Dermis blood vessel endothelial cell (primary cell): Measurements from ENCODE around the gene ABCC8. TPM values are rescaled to one million over a fixed set of nuclear protein-coding genes. Genes with fewer than 3 reads are reported as not detected.
A peak's percentile ranks its signal among the peaks of the same experiment; 100 is the strongest.

Experiments used
- DNase-seq: peaks from one replicate; pipeline ENCODE4 v3.0.0; 2010
- total RNA-seq: library from RNA; depleted of rRNA; stranded (reverse); fragments of >200 nt; gene quantifications from 2 replicates; pipeline ENCODE4 v1.2.3, GENCODE V29; 2014

The ABCC8 gene
- total RNA-seq, 1 donor from 2014 or later: not detected

DNA sequence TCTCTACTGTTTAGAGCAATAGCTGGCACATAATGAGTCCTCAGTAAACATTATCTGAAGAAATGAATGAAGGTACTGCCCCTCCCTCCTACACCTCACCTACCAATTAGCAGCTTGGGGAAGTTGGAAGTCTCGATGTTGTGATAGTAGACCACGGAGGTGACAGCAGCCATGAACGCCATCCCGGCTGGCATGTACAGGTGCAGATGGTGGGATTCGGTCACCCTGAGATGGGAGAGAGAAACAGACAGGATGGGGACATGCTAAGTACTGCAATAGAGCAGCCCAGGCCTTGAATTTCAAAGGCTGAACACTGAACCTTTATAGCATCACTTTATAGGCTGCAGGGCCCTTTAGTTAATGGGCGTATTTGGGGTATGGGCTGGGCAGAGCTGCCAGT is 6.6 kb downstream of the ABCC8 start:
- DNase-seq: no peak

DNA sequence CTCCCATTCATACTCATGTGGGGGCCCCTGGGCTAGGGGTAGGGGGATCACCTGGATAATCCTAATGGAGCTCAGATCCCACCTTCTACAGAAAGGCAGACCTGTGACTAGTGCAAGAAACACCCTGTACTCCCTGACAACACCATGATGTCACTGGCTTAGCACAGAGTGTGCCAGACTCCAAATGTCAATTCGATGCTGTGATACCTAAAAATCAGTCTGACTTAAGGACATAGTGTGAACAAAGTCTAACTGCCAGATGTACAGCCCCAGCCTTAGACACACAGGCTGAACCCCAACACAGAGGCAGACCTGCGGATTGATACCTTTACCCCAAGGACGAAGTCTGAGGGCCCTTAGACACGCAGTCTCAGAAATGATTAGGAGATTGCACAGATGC is 8.5 kb downstream of the ABCC8 start:
- DNase-seq: no peak

DNA sequence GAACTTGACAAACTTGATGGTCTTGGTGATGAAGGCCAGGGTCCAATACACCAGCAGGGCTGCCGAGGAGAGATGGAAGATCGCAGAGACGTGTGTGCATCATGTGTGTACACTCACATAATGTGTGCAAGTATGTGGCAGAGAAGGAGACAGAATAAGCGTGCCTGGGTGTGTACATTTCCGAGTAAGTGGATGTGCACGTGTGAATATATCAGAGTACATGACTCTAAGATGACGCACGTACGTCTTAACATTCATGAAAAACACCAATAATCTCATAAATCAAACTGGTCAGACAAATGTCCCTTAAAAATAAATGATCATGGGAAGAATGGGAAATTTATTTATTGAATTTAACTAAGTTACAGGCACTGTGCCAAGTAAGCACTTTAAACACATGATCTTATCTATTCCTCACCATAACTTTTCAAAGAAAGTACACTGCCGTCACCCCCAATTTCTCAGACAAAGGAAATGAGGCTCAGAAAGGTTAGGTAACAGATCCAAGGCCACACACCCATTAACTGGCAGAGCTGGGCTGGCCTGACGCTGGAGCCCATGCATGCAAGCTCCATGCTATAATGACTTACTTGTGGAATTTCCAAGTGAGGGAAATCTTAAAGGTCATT is 13.0 kb downstream of the ABCC8 start:
- peak; percentile 10 for DNase-seq

DNA sequence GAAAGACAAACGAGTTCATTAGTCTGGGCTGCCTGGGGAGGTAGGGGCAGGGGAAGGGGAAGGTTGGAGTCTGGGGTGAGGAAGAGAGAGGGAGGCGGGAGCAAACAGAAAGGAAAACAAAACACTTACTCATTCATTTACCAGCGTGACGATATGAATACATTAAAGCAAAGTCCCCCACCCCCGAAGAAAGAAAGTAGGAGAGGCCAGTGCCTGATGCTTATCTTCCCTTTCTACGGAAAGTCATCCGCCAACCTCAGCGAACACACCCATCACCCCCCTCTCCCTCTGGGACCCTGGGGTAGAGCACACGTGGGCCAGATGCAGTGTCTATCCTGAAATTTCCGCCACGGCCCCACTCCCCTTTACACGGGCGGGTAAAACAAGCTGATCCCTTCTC is 13.7 kb downstream of the ABCC8 start:
- no peak for DNase-seq

DNA sequence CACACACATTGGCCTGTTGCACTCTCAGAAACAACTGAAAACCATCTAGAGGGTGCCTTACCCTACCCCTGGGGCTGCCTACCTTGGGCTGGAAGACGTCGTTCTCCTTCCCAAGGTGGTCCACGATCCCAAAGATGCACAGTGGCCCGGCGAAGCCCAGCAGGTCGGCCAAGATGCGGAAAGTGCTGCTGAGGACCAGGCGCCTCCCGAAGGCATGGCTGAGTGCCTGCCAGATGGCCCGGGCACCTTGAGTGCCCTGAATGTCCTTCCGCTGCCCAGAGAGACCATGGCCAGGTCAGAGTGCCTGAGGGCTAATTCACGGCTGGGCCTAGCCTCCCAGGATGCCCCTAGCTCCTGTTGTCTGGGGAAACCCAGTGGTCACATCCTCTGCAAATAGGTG is 16.2 kb downstream of the ABCC8 start:
- no peak for DNase-seq

DNA sequence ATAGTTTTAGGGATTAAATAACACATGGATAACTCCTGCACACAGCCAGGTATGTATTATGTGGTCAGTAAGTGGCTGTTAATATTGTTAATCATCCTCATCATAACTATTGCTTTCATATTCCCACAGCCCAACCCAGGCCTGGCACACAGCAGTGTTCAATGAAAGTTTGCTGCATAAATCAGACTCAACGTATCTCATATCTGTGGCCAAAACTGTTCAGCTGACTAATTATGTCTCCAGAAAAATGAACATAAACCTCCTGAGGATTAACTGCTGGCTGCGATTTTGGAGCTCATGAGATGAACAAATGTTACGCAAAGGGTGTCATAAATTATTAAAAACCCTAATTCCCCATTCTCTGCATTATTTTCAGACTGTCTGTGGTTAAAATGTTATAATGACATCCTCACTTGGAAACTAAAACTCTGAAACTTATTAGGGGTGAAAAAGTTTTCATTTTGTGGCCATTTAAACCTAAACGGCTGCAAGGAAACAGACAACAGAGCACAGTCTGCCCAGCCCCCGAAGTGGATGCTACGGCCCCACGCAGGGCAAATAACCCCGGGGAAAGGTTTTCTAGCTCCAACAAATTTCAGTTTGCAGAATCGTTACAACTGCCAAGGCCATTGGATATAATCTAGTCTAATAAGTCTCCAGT is 17.3 kb downstream of the ABCC8 start:
- DNase-seq: no peak

DNA sequence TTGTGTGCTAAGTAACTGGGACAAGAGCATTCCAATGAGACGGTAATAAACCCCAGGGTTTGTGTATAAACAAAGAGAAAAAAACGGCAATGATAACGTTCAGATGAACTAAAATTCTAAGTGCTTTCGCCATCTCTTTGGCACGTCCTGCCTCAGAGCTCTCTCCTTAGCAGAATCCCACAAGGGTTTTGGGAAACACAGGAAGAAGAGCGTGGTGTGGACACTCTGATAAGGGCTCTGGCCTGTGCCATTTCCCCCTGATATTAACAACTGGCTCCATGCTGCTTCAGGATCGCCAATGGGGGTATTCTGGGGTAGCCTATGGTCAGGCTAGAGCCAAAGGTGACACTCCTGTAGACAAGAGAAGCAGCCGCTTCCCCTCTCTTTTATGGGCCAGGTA is 18.4 kb downstream of the ABCC8 start:
- DNase-seq: no peak

DNA sequence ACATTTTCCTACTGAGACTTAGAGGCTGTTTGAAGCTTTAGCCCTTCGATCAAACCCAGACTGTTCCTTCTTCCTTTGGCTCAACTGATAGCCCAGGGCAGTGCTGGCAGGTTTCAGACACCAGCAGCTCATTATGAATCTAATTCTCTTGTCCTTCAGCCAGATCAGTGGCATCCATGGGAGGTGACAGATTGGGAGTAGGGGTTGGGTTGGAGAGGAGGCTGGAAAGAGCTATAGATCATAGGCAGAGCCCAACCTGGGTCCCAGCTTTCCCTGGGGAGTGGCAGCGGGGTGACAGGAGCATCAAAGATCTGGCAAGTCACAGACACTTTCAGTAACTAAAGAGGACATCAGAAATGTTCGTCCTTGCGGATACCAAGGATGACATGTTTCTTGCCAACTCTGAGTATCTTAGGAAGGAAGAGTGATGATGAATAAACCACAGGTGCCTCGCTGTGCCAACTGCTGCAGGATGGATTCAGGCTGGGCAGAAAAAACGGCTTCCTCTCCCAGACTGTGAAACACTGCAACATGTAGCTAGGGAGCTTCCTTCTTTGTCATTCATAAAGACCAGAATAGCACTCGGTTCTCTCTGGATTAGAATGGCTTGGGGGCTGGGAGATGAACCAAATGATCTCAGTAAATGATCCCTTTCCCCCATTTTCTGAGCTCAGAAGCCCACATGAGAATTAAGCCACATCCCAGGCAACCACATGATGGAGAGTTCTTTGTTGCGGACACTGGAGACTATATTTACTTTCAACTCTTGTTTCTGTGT is 19.1 kb downstream of the ABCC8 start:
- no peak for DNase-seq

DNA sequence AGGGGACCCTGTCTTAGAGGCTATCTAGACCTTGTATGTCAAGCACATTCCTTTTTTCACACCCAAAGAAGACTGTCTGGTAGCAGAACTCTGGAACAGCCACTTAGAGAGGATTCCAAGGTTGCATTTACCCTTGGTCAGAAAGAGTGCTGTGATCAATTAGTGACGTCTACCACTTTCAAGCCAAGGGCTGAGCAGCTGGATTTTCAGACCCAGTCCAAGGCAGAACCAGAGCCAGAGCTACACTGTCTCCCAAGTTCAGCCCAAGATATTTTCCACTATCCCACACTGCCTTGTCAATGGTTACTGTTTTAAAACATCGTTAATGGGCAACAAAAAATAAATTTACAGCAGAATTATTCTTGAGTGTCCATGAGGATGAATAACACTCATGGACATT is 24.0 kb downstream of the ABCC8 start:
- DNase-seq: no peak

DNA sequence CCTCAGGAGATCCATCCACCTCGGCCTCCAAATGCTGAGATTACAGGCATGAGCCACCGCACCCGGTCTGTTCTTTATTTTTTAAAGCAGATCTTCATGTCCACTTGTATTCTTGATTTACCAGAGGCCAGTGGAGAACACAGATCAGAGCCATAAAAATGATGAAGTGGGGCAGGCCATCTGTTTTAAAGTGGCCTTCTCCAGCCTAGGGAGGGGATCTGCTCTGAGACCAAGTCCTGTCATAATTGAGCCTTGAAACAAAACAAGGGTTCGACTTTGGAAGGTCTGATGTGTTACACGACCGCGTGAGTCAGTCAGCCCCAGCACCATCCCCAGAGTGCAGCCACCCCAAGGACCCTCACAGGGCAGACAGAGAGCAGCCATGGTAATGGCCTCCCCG is 27.5 kb downstream of the ABCC8 start:
- no peak for DNase-seq

DNA sequence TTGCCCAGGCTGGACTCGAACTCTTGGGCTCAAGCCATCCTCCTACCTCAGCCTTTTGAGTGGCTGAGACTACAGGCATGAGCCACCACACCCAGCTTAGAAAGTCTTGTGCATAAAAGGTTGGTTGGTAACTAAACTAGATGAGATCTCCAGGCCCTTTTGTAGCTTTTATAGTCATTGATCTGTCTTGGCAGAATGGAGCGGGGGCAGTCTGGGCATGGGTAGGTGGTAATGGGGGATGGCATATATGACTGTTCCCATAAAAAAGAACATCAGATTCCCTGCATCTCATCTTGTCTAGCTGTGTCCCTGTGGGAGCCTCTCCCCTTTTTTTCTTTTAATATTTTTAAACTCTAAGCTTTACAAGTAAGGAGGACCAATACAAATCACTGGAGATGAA is 30.2 kb downstream of the ABCC8 start:
- DNase-seq: no peak

DNA sequence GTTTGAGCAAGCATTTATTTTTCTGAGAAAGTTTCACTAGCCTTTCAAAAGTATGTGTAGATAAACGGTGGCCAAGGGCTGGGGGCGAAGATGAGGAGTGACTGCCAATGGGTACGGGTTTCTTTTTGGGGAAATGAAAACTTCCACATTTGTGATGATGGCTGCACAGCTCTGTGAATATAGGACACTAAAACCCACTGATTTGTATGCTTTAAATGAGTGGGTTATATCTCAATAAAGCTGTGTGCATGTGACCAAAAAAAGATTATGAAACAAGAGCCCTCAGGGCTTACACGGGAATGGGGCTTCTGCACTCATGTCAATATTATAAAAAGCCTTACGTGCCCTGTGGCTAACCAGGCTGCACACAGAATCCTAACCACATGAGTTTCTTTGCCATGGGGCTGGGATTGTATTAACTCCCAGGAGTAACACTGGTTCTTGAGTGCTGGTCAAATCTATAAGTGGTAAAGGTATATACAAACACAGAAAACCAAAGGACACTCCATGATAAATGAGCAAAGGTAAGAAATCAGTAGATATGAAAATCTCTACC is 31.3 kb downstream of the ABCC8 start:
- DNase-seq: no peak

DNA sequence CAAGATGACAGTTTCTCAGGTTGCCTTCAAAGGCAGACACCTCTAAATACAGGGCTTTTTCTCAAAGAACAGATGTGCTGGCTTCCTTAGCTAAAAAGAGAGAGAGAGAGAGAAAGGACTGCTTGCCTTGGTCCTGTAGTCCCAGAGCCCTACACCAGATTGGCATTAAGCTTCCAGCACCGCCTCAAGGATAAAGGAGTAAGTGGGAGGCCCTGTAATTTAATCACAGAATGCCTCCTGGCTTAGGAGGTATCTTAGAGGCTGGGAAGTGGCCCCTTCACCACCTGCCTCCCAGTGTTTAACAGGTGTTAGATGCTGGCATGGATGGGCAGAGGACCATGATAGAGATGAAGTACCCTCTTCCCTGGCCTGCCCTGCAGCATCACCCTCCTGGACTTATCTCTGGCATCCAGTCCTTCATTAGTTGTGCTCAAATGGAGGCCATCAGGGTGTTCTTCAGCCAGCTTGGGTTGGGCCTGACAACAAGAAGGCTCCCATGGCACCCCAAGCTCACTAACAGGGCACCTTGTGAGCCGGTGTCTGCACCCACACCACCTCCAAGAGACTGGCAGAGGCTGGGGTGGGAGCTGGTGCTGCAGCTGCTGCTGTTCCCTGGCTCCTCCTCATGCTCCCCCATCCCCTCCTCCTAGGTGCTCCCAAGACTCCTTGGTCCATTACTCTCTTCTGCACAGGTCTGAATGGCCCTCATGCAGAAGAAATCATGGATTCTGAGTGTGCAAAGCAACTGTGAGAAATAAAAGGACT is 32.5 kb downstream of the ABCC8 start:
- DNase-seq: no peak

DNA sequence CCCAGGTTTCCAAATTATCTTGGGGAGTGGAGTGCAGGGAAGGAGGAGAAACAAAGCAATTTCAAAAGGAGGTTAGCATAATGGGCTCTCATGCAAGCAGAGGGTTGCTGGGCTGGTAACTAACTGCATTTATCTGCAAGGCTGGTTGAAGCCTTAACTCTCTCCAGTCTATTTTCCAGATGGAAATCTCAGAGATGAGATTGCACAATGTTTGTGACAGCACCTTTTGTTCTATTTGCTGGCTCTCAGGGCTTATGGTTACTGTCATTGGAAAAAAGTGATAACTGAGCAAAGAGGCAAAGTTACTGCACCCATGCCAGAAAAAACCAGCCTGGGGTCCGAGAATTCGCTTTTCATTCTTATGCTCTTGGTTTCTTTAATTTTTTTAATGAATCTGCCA is 33.2 kb downstream of the ABCC8 start:
- DNase-seq: no peak

DNA sequence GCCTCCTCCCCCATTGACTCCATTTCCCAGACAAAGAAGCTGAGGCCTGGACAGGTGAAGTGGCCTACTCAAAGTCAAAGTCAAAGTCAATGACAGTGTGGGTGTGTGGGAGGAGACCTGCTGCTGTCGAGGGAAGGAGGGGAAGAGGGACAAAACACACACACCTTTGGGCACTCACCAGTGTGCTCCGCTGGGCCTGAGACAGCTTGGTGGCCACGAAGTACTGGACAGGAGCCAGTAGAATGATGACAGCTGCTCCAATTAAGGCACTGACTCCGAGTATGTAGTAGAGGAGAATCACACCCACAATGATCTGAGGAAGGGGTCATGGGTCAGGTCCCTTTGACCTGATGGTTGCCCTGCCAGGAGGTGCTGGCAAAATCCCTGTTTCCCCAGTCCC is 33.6 kb downstream of the ABCC8 start:
- DNase-seq: no peak

DNA sequence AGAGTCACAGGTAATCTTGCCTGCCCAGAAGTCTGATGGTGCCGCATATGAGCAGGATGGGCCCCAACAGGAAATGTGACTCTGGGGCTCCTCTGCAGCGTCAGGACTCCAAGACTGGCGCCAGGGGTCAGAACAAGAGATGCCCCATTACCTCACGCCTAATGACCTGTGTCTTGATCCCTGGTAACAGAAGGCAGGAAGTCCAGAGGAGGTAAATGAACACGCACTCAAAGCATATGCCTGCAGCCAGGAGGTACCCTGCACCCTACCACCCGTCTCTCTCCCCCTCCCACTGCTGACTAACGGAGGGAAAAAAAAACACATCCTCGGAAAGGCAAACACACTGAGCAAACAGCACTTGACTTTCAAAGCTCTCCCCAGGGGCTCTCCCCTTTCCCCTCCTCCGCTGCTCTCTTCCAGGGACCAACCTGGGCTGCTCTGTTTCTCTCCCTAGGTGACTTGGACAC is 37.3 kb downstream of the ABCC8 start:
- no peak for DNase-seq

DNA sequence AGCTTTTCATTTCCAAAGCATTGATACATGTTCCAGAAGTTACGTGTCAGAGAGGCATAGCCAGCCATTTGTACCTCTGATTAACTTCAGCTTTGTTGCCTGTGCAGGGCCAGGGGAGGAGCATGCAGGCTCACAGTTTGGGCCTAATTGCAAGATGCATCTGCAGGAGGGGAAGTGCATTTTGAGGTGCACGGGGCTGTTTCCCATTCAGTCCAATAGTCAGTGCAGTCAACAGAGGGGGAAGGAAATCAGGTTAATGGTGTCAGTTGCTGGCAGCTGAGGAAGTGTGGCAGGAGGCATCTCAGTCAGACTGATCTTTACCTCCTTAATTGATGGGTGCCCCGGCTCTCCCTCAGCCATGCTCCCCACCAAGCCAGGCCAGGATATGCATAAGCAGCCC is 39.3 kb downstream of the ABCC8 start:
- no peak for DNase-seq

DNA sequence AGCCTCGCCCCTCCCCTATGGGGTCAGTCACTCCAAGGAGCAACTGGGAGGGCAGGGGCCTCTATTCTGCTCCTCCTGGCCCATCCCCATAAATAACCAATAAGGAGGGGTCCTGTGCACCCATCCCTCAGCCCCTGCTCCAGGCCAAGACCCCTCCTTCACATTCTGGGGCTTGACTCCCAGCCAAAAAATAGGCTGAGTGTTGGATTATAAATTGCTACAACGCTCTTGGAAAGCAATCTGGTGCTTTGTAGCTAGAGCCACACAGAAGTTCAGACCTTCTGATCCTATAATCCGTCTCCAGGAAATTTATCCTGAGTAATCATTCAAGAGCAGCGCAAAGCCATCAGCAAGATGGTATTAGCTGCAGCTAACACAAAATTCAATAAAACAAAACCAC is 42.5 kb downstream of the ABCC8 start:
- no peak for DNase-seq

DNA sequence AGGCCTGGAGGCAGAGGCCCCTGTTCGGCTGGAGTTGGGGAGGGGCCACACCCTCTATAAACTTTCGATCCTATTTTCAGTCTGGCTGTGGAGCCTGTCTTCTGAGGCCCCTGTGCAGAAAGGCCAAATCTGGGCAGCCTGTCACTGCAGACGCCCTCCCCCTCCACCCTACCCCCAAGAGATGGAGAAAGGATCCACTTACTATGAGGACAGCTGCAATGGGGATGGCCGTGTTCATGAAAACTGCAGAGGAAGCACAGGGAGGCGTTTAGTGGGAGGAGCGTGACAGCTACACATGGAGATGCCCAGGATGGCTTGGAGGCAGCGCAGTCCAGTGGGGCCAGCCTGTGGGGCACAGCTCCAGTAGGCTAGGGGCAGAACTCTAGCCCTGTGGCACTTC is 44.6 kb downstream of the ABCC8 start:
- DNase-seq: no peak

DNA sequence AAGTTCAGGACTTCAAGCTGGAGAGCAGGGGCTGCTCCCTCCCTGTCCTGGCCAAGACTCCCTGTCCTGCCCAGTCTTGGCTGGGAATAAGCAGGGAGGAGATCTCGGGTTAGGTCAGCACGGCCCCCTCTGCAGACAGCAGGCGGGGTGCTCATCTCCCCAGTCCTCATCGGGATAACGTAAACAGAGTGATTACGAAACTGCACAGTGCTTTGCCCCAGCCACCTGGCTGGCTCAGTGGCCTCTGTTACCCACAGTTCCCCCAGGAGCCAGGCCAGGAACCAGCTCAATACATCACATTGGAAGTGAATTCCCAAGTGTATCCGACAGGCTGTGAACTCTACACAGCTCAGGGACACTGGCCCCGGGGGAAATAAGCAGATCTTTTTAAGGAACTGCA is 45.5 kb downstream of the ABCC8 start:
- no peak for DNase-seq

DNA sequence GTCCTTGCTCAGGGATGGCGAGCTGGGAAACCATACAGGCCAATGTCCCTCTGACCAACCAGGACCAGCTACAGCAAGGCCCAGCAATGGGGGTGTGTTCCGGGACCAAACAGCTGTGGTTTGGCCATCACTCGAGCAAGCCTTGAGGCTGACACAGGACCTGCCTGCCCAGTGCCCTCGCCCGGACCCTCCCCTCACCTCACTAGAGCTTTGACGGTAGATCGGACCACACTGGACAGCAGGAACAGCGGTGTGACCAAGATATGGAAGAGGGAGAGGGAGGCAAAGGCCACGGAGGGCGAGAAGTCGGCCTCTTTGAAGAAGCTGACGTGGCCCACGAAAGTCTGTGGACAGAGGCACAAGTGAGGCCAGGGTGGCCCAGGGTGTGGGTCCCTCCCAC is 46.0 kb downstream of the ABCC8 start:
- DNase-seq: no peak

DNA sequence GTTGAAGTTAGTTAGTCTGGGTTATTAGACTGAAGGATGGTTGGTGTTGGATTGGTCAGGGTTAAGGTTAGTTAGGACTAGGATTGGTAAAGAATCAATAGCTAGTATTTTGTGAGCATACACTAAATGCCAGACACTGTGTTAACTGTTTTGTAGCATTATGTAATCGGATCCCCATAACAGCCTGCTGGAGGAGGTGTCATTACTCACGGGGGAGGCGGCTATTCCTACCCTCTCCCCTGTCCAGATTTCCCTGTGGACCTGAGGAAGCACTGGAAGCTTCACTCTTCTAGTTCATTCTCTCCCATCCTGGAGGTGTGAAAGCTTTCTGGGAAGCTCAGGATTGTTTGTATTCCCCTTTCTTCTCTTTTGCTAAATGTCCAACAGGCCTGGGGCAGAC is 47.7 kb downstream of the ABCC8 start:
- no peak for DNase-seq

DNA sequence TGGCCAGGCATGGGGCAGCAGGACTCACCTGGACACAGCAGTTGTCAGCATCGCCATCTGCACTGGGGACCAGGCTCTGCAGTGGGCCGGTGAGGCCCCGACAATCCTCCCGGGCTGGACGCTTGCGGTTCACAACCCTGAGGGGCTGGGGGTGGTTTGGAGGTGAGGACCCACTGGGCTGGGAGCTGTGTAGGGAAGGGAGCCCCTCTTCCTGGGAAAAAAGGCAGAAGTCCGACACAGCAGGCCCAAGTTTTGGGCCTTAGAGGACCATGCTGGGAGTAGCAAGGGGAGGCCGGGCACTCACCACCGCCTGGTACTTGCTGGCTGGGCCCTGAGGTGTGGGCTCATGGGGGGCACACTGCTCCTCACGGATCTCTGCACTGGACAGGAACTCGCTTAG is 48.4 kb downstream of the ABCC8 start:
- no peak for DNase-seq
